HG02588 (cell line): ENCODE data around the gene SENP5.

Experiments
- ATAC-seq: cut with Tn5 transposase; IDR thresholded peaks from one replicate; pipeline ENCODE4 v1.9.1; 2021; ENCODE audit warnings: mild to moderate bottlenecking, moderate library complexity; ENCODE audit not compliant: unreplicated experiment

SENP5 gene

DNA sequence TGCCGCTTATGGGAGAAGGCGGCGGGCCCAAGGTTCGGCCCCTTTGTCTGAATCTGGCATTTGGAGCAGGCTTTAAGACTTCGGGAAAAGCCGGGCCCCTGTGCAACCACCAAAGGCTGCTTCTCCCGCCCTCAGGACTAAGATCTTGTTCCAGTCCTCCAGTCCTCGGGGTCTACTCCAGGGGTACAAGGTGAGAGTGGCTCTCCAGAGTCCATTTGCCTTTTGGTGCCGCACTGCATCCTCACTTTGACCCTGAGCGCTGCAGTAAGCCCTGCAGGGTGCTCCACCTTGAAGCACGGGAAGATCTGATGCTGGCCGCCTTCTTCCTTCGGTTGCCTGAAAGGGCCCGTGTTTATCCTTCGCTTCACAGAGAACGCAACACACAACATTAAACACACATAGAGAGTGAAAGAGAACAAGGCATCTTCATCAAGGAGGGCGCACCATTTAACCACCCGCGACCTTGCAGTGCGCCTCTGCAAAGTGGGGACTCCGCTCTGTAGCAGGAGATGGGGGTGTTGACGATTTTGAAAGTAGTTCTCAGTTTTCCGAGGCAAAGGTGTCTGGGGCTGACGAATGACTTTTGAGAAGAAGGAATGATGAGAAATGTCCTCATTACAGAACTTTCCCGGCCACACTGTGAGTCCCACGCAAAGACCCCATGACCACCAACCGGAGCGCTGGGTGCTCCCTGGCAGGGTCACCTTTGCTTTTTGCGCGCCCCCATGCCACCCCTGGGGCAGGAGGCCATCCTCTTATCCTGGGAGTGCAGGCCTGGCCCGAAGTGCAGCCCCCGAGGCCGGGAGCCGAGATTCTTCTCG, 99.9 kb downstream of the SENP5 start:
- no peak for ATAC-seq

DNA sequence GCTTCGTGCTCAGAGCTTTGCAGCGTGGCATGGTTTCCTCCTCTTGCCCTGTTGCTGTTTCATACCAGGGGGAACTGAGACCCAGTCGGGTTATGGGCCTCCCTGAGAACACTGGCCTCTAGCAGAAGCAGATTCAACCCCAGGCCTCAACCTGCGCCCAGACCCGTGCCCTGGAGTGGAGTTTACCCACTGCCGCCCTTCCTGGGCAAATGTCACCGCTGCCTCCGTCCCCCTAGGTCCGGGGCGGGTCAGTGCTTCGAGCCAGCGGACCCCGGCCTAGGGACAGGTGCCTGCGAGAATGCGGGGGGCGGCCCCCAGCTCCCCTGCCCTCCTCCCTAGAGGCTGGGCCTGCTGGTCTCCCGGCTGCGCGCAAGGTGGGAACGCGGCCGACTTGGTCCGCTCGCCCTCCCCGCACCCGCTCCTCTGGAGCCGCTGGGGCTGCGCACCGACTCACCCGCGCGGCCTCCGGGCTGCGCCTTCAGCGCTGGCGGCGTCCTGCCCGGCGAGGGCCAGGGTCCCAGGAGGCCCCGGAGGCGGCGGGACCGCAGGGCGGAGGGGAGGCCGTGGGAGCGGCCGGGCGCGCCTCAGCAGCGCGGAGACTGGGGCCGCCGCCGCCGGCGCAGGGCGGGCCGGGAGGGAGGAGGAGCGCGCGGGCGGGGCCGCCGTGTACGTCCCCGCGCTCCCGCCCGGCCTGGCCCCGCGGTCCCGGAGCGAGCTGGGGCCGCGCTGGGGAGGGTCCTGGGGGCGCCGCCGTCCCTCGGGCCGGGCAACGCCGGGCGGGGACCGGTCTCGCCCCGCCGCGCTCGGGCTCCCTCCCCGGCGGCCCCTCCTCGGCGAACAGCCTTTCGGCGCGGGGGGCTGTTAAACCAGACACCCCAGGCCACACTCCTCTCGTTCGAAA, 100.8 kb downstream of the SENP5 start, which contains the start of gene PIGZ:
PIGZ (minus strand) TSS at position 601 of the 901 bp plus-strand sequence. CDS start 16,802 bp downstream, outside the sequence.
- ATAC-seq: peak; percentile 59

DNA sequence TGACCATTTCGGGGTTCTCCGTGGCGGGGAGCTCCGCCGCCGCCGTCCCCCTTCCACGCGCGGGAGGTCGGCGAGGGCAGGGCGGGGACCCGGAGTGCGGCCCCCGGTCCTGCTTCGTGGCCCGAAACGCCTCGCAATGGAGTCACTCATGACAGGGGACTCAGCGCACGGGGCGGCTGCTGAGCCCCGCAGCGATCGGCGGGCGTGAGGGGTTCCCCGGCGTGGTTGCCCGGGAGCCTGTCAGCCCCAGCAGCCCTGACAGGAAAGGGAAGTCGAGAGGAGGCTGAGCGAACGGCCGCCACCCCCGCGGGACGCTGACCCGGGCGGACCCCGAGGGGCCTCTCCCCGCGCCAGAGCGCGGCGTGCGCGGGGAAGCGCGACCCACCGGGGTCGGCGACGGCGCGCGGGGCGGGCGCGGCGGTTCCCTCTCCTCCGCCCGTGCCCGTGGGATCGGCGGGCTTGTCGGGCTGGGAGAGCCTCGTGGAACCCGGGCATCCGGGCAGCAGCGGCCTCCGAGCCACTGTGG, 101.5 kb downstream of the SENP5 start:
- peak; percentile 45 for ATAC-seq

DNA sequence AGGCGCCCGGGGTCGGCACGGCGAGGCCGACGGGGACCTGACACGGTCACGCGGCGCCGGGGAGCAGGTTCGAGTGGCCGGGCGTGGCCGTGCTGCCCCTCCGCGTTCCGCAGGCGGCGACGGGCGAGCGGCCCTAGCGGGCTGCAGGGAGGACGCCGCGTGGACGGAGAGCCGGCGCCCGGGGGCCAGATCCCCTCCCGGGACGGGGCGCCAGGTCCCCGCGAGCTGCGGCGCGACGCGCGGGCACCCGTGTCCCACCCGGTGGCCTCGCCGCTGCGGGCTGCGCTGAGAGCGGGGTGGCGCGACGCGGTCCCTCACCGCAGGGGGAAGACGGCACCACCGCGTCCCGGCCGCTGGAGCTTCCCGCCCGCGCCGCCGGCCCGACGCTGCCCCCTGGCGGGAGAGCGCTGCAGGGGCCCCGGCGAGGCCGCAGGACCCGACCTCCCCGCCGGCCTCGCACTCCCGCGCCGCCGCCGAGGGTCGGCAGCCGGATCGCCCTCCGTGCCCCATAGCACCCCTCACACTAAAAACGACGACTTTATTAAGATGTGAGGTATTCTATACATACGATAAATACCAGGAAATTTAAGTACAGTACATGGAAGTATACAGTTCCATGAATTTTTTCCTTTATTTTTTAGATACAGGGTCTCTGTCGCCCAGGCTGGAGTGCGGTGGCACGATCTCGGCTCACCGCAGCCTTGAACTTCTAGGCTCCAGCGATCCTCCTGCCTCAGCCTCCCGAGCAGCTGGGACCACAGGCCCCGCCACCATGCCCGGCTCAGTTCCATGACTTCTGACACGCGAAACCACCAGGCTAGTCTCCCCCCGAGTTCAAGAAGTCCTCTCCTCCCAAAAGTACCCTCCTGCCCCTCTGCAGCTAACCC, 102.2 kb downstream of the SENP5 start:
- ATAC-seq: peak; percentile 53

DNA sequence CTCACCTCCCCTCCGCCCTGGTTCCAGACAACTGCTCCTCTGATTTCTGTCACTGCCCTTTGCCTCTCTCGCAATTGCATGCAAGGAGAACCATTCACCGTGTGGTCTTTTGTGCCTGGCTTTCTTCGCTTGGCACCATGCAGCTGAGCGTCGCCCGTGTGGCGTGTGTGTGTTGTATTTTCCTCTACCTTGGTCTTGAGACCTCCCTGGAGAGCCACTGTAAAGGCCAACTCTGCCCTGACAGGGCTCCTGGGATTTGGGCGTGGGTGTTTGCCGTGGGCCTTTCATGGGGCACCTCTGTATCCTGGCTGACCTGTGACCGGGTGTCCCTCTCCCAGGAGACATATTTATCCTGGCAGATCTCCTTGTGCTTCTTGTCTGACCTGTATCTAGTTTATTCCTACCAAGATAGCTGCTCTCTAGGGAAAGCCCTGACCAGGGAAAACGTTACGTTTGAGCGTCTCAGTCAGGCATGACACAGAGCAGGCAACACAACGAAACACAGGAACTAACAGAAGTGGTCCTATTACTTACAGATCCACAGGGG, 102.9 kb downstream of the SENP5 start:
- no peak for ATAC-seq

DNA sequence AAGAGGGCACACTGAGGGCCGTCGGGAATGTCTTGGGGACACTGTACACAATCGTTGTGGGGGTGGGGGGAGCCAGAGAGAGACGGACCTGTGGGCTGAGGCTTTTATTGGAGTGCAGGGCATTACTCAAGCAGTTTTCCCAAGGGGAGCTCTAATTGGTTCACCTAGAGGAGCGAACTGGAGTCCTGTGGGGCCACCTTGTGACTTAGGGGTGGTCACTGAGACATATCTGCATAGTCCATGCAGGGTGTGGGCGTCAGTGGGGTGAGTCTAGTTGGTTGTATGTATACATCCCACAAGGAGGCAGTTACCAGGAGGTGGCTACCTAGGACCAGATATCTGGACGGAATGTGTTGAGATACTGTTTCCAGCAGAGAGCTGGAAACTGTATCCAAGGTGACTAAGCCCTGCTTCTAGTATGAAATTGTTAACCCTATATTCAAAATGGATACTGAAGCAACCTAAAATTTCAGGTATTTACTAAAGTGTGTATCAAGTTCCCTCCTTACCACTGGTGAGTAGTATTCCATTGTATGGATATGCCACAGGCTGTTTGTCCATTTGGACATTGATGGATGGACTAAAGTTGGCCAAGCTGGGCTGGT, 103.5 kb downstream of the SENP5 start:
- no peak for ATAC-seq

DNA sequence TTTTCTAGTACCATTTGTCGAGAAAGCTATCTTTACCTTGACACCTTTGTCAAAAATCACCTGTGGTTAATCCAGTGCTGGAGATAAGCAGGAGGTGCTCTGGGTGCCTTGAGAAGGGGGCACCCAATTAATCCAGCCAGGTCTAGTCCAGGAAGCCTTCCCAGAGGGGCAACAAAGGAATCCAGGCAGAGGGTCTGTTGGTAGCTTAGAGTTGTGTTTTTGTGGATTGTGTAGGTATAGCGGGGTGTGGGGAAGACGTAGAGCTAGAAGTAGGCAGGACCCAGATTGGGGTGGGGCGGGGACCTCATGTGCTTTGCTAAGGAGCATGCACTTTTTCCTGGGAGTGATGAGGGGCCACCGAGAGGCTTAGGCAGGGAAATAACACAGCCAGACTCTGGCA, 106.9 kb downstream of the SENP5 start:
- ATAC-seq: no peak

DNA sequence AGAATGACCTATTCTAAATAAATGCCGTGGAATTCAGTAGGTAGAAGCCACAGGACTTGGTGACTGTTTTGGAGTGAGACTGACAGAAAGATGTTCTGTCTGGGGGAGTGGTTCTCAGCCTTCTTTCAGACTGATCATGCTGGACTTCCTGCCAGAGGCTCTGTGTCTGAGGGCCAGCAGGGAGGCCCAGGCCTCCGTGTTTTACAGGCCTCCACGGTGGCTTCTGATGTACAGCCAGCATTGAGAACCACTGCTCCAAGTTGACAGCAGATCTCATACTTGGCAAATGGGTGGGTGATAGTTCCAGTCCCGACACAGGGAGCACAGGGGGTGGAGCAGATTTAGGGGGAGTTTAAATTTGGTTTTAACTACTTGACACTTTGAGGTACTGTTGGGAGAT, 107.6 kb downstream of the SENP5 start:
- no peak for ATAC-seq

DNA sequence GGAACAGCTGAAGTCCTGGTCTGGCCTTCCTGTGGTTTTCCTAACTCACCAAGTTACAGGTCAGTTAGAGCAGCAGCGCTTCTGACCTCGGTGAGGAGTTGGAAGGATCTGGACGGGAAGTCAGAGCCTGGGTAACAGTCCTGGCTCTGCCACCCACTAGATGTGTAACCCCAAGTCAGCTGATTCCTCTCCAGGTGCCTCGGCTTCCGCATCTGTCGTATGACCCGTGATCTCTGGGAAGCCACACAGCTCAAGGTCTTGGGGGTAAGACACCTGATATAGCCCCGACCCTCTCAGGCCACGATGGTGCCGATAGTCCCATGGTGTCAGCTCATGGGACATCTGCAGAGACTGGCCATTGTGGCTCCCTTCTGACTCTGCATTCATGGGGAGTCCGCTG, 109.2 kb downstream of the SENP5 start:
- ATAC-seq: no peak

DNA sequence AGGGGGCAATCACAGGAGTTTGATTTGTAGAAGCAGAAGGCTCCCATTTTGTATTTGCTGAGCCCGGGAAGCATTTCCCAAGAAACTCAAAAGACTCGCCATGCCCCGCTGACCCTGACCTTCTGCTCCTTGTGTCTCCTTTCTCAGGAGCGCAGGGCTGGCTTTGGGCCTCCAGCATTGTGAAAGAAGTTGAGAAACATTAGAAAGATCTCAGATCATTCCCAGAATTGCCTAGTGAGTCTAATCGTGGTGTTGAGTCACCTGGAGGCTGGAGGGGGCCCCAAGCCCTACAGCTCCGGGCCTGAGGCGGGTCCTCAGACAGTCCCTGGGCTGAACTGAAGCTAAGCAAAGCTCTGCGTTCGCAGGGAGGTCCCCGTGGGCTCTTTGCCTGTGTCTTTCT, 111.8 kb downstream of the SENP5 start:
- ATAC-seq: no peak

DNA sequence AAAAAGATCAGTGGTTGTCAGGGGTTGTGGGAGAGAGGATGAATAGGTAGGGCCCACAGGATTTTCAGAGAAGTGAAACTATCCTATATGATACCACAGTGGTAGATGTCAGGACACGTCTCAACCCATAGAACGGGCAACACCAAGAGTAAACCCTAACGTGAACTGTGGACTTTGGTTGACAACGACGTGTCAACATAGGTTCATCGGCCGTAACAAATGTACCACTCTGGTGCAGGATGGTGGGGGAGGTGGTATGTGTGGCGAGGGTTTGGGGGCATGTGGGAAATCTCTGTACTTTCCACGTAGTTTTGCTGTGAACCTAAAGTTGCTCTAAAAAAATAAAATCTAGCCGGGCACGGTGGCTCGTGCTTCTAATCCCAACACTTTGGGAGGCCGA, 113.9 kb downstream of the SENP5 start:
- ATAC-seq: no peak

DNA sequence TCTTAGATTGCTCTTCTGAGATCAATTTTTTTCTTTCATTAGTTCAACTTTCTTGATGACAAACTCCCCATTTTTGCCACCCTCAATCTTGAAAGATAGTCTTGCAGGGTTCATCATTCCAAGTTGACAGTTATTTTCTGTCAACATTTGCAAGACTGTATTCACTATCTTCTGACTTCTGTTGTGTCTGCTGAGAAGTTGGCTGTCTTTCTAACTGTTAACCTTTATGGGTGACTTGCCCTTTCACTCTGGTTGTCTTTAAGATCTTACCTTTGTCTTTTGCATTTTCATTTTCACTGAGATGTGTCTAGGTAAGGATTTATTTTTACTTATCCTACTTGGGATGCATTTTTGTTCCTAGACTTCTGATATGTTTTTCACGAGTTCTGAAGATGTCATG, 115.5 kb downstream of the SENP5 start:
- no peak for ATAC-seq
